ENCODE measurements around the gene TMCC2.

- TF ChIP-seq EZH2 (IDR thresholded peaks at IDR 0.05; ENCODE audit: borderline replicate concordance, insufficient read depth, low read depth, low read length, poor library complexity, severe bottlenecking) (no peak), CTCF (IDR thresholded peaks at IDR 0.05) (no peak)
Measured at GRCh38 chr1:205187420-205187819, 40.3 kb upstream of the TMCC2 start.
